RCC 7860 (cell line): ENCODE data around the gene CLRN1.

ENCODE experiments used
- DNase-seq: peaks from one replicate; pipeline ENCODE4 v3.0.0-alpha.2; 2015; ENCODE audit warnings: low spot score
- FAIRE-seq: peaks from 2 replicates; lab custom pipeline; 2012; peaks lifted over from hg19 to GRCh38; lab: Jason Lieb, UNC

The CLRN1 gene

GRCh38 chr3:150925751-150926201, 46.8 kb downstream of the CLRN1 start:
- no peak for FAIRE-seq

GRCh38 chr3:150922611-150923010, 49.9 kb downstream of the CLRN1 start:
- no peak for DNase-seq

More at GRCh38 chr3:150925751-150926201, 46.8 kb downstream of the CLRN1 start:
- no peak for DNase-seq

GRCh38 chr3:150921209-150921608, 51.3 kb downstream of the CLRN1 start:
- FAIRE-seq (no peak), DNase-seq (no peak)

More at GRCh38 chr3:150922611-150923010, 49.9 kb downstream of the CLRN1 start:
- no peak for FAIRE-seq

- FAIRE-seq (no peak), DNase-seq (no peak)
These were observed 52.3 kb downstream of the CLRN1 start for GRCh38 chr3:150920236-150920635.

GRCh38 chr3:150917951-150918350, 54.6 kb downstream of the CLRN1 start:
- DNase-seq (no peak), FAIRE-seq (no peak)

- DNase-seq: no peak
- no peak for FAIRE-seq
These were observed 59.2 kb downstream of the CLRN1 start for GRCh38 chr3:150913133-150913922.

GRCh38 chr3:150912501-150912900, 60.0 kb downstream of the CLRN1 start:
- DNase-seq (no peak), FAIRE-seq (no peak)

- no peak for FAIRE-seq
- DNase-seq: no peak
These were observed 60.8 kb downstream of the CLRN1 start for GRCh38 chr3:150911771-150912170.

GRCh38 chr3:150906461-150906860, 66.1 kb downstream of the CLRN1 start:
- DNase-seq (no peak), FAIRE-seq (no peak)

GRCh38 chr3:150905746-150906145, 66.8 kb downstream of the CLRN1 start:
- no peak for FAIRE-seq
- DNase-seq: no peak

GRCh38 chr3:150905339-150905738, 67.2 kb downstream of the CLRN1 start, which contains the start of gene MINDY4B:
TSS of gene MINDY4B (minus strand) at chr3:150905439. CDS start at chr3:150905439, 0 bp downstream.
- no peak for FAIRE-seq
- no peak for DNase-seq

- FAIRE-seq: no peak
These were observed 69.5 kb downstream of the CLRN1 start for GRCh38 chr3:150902988-150903387.

GRCh38 chr3:150901793-150902192, 70.7 kb downstream of the CLRN1 start:
- no peak for FAIRE-seq
- no peak for DNase-seq

More at GRCh38 chr3:150902988-150903387, 69.5 kb downstream of the CLRN1 start:
- no peak for DNase-seq

GRCh38 chr3:150899141-150899540, 73.4 kb downstream of the CLRN1 start:
- FAIRE-seq: no peak

GRCh38 chr3:150898046-150898754, 74.3 kb downstream of the CLRN1 start:
- DNase-seq (no peak), FAIRE-seq (no peak)

More at GRCh38 chr3:150899141-150899540, 73.4 kb downstream of the CLRN1 start:
- no peak for DNase-seq

GRCh38 chr3:150897592-150897991, 74.9 kb downstream of the CLRN1 start:
- DNase-seq (no peak), FAIRE-seq (no peak)

GRCh38 chr3:150890831-150891230, 81.7 kb downstream of the CLRN1 start:
- FAIRE-seq (no peak), DNase-seq (no peak)

GRCh38 chr3:150890295-150890694, 82.2 kb downstream of the CLRN1 start:
- DNase-seq (no peak), FAIRE-seq (no peak)

- DNase-seq: no peak
- no peak for FAIRE-seq
These were observed 83.4 kb downstream of the CLRN1 start for GRCh38 chr3:150889106-150889505.

GRCh38 chr3:150887031-150887430, 85.5 kb downstream of the CLRN1 start:
- FAIRE-seq (no peak), DNase-seq (no peak)

- DNase-seq: no peak
- FAIRE-seq: no peak
These were observed 87.0 kb downstream of the CLRN1 start for GRCh38 chr3:150885535-150885934.
